ENCODE data around the gene VSX1. TPM values are rescaled to one million over a fixed set of nuclear protein-coding genes. Genes with fewer than 3 reads are reported as not detected.

Gene VSX1
- total and polyA plus RNA-seq, 2 donors (not counting 1 experiment from before 2014, with no cell fraction given), result not detected

GRCh38 chr20:25043499-25044260, 38.3 kb downstream of the VSX1 start:
- no peak for ATAC-seq (ENCODE audit: low read depth)
- Histone ChIP-seq H3K4me1 (ENCODE audit: control insufficient read depth in 2 of 2, insufficient read depth in 2 of 2, low read length in 2 of 2) (peaks cover 50 to 54% of the 10 kb centered on the region in 2 donors), H3K9ac (ENCODE audit: low read length) (no peak overlapping the region), H3K36me3 (replicated peaks in 1 of 2; ENCODE audit: control extremely low read depth in 1 of 2, control insufficient read depth in 1 of 2, extremely low read depth in 1 of 2, insufficient read depth in 2 of 2, low read length in 1 of 2) (peaks cover 0 to 46% of the 10 kb centered on the region in 2 experiments), H2AFZ (ENCODE audit: insufficient read depth, low read depth, low read length, poor library complexity, severe bottlenecking) (peak overlapping the region; percentile 61), H3K27me3 (replicated peaks in 1 of 4; ENCODE audit: control extremely low read depth in 1 of 4, control insufficient read depth in 3 of 4, insufficient read depth in 4 of 4, low read length in 3 of 4) (no peaks in the 10 kb centered on the region), H3K4me3 (ENCODE audit: control extremely low read depth in 1 of 5, extremely low read depth in 1 of 5, insufficient read depth in 1 of 5, low read depth in 2 of 5, low read length in 4 of 5) (no peak overlapping the region), H4K20me1 (ENCODE audit: control insufficient read depth, insufficient read depth, low read length, poor library complexity, severe bottlenecking) (peaks cover 46% of the 10 kb centered on the region), H3K27ac (ENCODE audit: low read length in 2 of 2) (peak overlapping the region; percentile 92 to 93), H3K9me3 (ENCODE audit: control extremely low read depth in 1 of 3, control insufficient read depth in 2 of 3, insufficient read depth in 1 of 3, low read length in 2 of 3) (no peaks in the 10 kb centered on the region), H3K79me2 (ENCODE audit: control insufficient read depth, insufficient read depth, low read length) (peaks cover 56% of the 10 kb centered on the region), H3K4me2 (replicated peaks; ENCODE audit: low read depth, low read length, poor library complexity, severe bottlenecking) (peak overlapping the region; percentile 71)
- 77% methylated on average over 8 of the region's 9 CpGs for WGBS (ENCODE audit: insufficient coverage)
- Mint-ChIP-seq H3K9me3 (ENCODE audit: insufficient read depth) (no peaks in the 10 kb centered on the region), H3K27ac (peak overlapping the region; percentile 90), H3K27me3 (no peaks in the 10 kb centered on the region), H3K4me3 (peak overlapping the region; percentile 65), H3K4me1 (peaks cover 57% of the 10 kb centered on the region)
- CTCF ChIA-PET, result interaction anchor here (0.7 to 1.5 kb wide), 5 partner anchors 9 to 21 kb away, joined by 3 to 4 read pairs (median 3); no protein-coding TSS in a partner anchor
- POLR2A ChIA-PET, result interaction anchor here (4.2 kb wide), 1 partner anchor 14 kb away, joined by 27 read pairs; the partner anchor contains the start of gene ACSS1
- intact Hi-C loops (cut with micrococcal nuclease), result loop anchor here (1.0 kb wide), 2 partner anchors 15 to 51 kb away; partner anchors contain the start of genes ACSS1 and APMAP
- no peak for DNase-seq
- TF ChIP-seq, protein P1, sequence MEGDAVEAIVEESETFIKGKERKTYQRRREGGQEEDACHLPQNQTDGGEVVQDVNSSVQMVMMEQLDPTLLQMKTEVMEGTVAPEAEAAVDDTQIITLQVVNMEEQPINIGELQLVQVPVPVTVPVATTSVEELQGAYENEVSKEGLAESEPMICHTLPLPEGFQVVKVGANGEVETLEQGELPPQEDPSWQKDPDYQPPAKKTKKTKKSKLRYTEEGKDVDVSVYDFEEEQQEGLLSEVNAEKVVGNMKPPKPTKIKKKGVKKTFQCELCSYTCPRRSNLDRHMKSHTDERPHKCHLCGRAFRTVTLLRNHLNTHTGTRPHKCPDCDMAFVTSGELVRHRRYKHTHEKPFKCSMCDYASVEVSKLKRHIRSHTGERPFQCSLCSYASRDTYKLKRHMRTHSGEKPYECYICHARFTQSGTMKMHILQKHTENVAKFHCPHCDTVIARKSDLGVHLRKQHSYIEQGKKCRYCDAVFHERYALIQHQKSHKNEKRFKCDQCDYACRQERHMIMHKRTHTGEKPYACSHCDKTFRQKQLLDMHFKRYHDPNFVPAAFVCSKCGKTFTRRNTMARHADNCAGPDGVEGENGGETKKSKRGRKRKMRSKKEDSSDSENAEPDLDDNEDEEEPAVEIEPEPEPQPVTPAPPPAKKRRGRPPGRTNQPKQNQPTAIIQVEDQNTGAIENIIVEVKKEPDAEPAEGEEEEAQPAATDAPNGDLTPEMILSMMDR (IDR thresholded peaks at IDR 0.05), result no peak
- TF ChIP-seq EZH2 (IDR thresholded peaks at IDR 0.05; ENCODE audit: borderline replicate concordance, insufficient read depth, low read depth, low read length, poor library complexity, severe bottlenecking), result no peak

Measured in B cell (primary cell).